Neural crest cell (in vitro differentiated cells): Measurements from ENCODE around the gene GALNTL6. TPM values are rescaled to one million over a fixed set of nuclear protein-coding genes. Genes with fewer than 3 reads are reported as not detected.
A peak's percentile ranks its signal among the peaks of the same experiment; 100 is the strongest.
"Not testable (repeated sequence)": the region's sequence is repeated elsewhere in the genome, so short reads cannot be mapped to it uniquely, and the experiment has no call there.

Experiments
- DNase-seq: peaks from one replicate; pipeline ENCODE4 v3.0.0; 2021; ENCODE audit warnings: low read depth, mixed read lengths, low spot score
- H3K27ac Mint-ChIP-seq: one replicate; pipeline ENCODE4 v1.8.0; 2021; ENCODE audit warnings: mild to moderate bottlenecking, mixed read lengths; ENCODE audit not compliant: unreplicated experiment
- H3K27me3 Mint-ChIP-seq: 2 replicates; pipeline ENCODE4 v1.8.0; 2021; ENCODE audit warnings: low read depth, mild to moderate bottlenecking, mixed read lengths
- H3K36me3 Mint-ChIP-seq: 2 replicates; pipeline ENCODE4 v1.8.0; 2021; ENCODE audit warnings: low read depth, mild to moderate bottlenecking, mixed read lengths
- H3K4me1 Mint-ChIP-seq: 2 replicates; pipeline ENCODE4 v1.8.0; 2021; ENCODE audit warnings: mixed read lengths
- H3K4me3 Mint-ChIP-seq: one replicate; pipeline ENCODE4 v1.8.0; 2021; ENCODE audit warnings: mild to moderate bottlenecking, mixed read lengths
- H3K9me3 Mint-ChIP-seq: 2 replicates; pipeline ENCODE4 v1.8.0; 2021; ENCODE audit warnings: mixed read lengths
- CTCF ChIP-seq: fragments of 200-600 bp; sonication (generic); conservative IDR thresholded peaks from 2 replicates; pipeline ENCODE4 v1.5.0; 2021; ENCODE audit warnings: antibody characterized with exemption, mild to moderate bottlenecking
- total RNA-seq: library from RNA; stranded (reverse); gene quantifications from 2 replicates; pipeline ENCODE4 v1.2.1, GENCODE V29; 2021

GALNTL6 gene
- total RNA-seq, 1 donor from 2014 or later: 0.07 TPM

DNA sequence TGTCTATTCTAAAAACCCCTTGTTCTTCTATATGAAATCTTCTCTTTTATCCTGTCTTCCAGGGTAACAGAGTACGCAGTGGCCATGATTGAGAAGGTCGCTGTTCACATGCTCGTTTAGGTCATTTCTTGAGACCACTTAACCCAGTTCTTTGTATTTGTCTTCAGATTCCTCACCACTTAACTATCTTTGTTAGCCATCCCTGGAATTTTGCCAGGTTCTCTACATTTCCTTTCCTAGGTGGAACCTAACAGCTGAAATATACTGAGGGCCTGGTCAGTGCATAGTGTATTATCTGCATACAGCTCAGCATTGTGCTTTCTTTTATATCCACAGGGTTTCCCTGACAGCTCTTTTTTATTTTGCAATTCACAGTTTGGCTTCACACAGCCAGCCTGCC is 1206.5 kb downstream of the GALNTL6 start:
- H3K4me3 Mint-ChIP-seq: no peak overlapping the region
- no peaks in the 10 kb centered on the region for H3K36me3 Mint-ChIP-seq
- H3K27ac Mint-ChIP-seq: no peak overlapping the region
- TF ChIP-seq CTCF: no peak
- H3K9me3 Mint-ChIP-seq: no peaks in the 10 kb centered on the region
- DNase-seq: no peak
- peaks cover 9% of the 10 kb centered on the region for H3K4me1 Mint-ChIP-seq
- no peaks in the 10 kb centered on the region for H3K27me3 Mint-ChIP-seq

DNA sequence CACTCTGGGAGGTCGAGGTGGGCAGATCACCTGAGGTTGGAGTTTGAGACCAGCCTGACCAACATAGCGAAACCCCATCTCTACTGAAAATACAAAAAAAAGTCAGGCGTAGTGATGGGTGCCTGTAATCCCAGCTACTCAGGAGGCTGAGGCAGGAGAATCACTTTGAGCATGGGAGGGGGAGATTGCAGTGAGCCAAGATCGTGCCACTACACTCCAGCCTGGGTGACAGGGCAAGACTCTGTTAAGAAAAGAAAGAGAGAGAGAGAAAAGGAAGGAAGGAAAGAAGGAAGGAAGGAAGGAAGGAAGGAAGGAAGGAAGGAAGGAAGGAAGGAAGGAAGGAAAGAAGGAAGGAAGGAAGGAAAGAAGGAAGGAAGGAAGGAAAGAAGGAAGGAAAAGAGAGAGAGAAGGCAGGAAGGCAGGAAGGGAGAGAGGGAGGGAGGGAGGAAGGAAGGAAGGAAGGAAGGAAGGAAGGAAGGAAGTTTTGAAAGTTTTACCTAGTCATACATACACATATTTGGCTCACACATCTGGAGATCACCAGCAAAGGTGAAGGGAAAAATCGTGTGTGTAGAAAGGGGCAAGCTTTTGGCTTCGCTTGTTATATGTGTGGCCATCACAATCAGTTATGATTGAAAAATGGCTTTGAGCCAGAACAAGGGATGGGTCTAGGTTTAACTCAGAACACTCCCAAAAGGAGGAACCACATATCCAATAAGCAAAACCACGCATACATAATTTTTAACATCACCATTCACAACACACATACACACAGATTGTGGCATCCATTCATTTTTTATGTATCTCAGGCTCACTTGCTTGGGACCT is 1208.8 kb downstream of the GALNTL6 start:
- H3K27me3 Mint-ChIP-seq, H3K4me3 Mint-ChIP-seq, H3K9me3 Mint-ChIP-seq, H3K4me1 Mint-ChIP-seq, DNase-seq, H3K36me3 Mint-ChIP-seq, H3K27ac Mint-ChIP-seq: not testable (repeated sequence)

- Mint-ChIP-seq H3K4me3 (no peak overlapping the region), H3K27me3 (no peaks in the 10 kb centered on the region), H3K9me3 (no peaks in the 10 kb centered on the region), H3K27ac (no peak overlapping the region), H3K36me3 (no peaks in the 10 kb centered on the region), H3K4me1 (no peaks in the 10 kb centered on the region)
- no peak for DNase-seq
- TF ChIP-seq CTCF: no peak
These were observed 1211.0 kb downstream of the GALNTL6 start for GRCh38 chr4:173024203-173024602.

GRCh38 chr4:173025131-173025530 is 1211.9 kb downstream of the GALNTL6 start:
- no peak overlapping the region for H3K4me3 Mint-ChIP-seq
- peak; percentile 39 for DNase-seq
- TF ChIP-seq CTCF: peak; percentile 84
- H3K9me3 Mint-ChIP-seq: no peaks in the 10 kb centered on the region
- H3K36me3 Mint-ChIP-seq: no peaks in the 10 kb centered on the region
- no peak overlapping the region for H3K27ac Mint-ChIP-seq
- H3K27me3 Mint-ChIP-seq: no peaks in the 10 kb centered on the region
- no peaks in the 10 kb centered on the region for H3K4me1 Mint-ChIP-seq

GRCh38 chr4:173037242-173037641 is 1224.0 kb downstream of the GALNTL6 start:
- DNase-seq: no peak
- Mint-ChIP-seq H3K4me3 (no peak overlapping the region), H3K27ac (no peak overlapping the region), H3K9me3 (peaks cover 5% of the 10 kb centered on the region), H3K27me3 (no peaks in the 10 kb centered on the region), H3K4me1 (peaks cover 37% of the 10 kb centered on the region), H3K36me3 (no peaks in the 10 kb centered on the region)
- TF ChIP-seq CTCF: no peak

DNA sequence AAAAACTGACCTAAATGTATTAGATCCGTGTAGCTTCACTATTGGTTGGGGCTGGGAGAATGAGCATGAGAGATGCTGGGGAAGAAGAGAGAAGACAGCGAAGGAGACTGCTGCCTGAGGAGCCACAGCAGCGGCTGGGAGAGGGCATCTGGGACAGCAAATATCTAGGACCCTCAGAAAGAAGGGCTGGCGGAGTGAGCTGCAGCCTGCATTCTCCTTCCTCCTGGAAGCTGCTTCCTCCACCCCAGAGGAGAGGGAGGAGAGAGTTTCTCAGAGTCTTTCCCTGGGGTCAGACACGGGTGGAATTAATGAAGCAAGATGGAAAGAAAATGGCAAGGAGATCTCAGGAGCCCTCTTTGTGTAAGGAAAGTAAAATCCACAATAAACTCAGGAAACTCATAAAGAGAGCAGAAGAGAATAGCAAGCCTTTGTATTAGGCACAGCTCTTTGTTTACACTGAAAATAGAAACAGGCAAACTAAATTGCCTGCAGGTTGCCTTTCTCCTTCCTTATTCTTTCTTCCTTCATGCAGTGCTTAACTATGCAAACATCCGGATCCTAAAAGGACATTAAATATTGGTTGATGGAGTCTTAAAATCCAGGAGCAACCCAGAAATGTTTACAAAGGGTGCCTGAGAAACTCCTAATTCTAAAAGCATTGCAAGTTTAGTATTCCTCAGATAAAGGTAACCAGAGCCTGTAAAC is 1225.1 kb downstream of the GALNTL6 start:
- Mint-ChIP-seq H3K27me3 (no peaks in the 10 kb centered on the region), H3K27ac (peak overlapping the region; percentile 30), H3K4me1 (peaks cover 37% of the 10 kb centered on the region), H3K36me3 (no peaks in the 10 kb centered on the region), H3K4me3 (peak overlapping the region; percentile 13), H3K9me3 (peaks cover 5% of the 10 kb centered on the region)
- no peak for TF ChIP-seq CTCF
- no peak for DNase-seq
